GM18868 (cell line): ENCODE results near the gene FRMD4A.
"Not testable (repeated sequence)": the region's sequence is repeated elsewhere in the genome, so short reads cannot be mapped to it uniquely, and the experiment has no call there.

Source experiments
- ATAC-seq: cut with Tn5 transposase; IDR thresholded peaks from one replicate; pipeline ENCODE4 v1.9.1; 2021; ENCODE audit warnings: mild to moderate bottlenecking, moderate library complexity; ENCODE audit not compliant: unreplicated experiment

The FRMD4A gene

DNA sequence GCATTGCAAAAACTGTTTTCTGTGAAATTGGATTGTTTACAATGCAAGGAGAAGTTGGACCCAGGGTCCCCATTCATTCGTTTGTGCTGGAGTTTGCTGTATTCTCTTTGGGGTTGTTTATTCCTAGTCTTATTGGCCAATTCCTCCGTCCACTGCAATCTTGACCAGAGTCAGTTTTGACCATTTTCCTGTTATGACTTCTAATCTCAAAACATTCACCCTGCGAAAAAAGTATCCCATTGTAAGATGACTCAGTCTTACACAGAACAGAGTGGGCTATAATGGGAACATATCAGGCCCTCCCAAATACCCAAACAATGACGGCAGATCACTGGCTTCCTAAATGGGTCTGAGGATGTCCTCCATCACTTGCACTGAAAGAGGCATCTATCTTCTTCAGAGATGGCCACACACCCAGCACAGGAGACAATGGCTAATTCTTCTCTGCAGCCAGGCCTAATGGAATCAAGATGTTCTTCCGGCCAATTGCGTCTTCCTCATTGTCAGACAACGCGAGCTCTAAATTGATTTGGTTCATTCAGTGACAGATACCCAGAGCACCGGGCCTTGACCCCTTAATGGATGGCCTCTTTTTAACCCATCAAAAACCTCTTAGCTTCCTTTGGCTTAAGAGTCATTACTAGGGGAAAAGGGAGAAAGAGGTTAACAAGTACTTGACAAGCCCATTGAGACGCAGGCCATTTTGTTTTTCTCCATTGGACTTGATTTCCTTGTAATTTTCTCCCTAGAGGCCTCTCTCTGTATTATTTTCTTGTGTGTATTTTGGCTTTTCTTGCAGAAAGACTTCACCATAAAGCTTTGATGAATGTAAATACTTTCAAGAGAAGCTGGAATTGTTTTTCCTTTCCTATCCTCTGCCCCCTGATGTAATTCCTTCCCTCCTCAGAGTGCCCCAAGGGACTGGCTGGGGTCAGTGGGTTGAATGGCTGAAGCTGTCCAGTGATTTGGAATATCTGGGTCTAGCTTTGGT, 614.3 kb downstream of the FRMD4A start:
- ATAC-seq = no peak

DNA sequence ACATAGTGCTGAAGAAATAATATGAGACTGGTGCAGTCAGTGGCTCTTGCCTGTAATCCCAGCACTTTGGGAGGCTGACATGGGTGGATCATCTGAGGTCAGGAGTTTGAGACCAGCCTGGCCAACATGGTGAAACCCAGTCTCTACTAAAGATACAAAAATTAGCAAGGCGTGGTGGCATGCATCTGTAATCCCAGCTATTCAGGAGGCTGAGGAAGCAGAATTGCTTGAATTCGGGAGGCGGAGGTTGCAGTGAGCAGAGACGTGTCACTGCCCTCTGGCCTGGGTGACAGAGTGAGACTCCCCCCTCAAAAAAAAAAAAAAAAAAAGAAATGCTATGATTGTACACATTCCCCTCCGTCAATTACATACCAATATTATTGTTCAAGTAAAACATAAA, 615.1 kb downstream of the FRMD4A start:
- ATAC-seq = not testable (repeated sequence)

DNA sequence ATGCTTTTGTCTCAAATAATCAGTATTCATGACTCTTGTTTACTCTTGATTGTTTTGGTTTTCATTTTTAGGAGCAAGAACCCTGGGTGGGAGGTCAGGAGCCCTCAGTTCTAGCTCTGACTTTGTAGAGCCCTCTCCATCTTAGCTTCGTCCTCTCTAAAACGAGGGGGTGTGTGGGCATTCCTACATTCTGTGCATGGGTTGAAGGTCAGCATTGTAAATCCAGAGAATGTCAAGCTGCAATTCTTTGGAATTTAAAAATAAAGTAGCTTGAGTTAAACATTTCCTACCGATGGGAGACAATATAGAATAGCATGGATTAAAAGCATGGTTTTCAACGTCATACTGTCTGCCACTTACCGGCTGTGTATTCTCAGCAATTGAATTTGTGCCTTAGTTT, 615.6 kb downstream of the FRMD4A start:
- no peak for ATAC-seq

DNA sequence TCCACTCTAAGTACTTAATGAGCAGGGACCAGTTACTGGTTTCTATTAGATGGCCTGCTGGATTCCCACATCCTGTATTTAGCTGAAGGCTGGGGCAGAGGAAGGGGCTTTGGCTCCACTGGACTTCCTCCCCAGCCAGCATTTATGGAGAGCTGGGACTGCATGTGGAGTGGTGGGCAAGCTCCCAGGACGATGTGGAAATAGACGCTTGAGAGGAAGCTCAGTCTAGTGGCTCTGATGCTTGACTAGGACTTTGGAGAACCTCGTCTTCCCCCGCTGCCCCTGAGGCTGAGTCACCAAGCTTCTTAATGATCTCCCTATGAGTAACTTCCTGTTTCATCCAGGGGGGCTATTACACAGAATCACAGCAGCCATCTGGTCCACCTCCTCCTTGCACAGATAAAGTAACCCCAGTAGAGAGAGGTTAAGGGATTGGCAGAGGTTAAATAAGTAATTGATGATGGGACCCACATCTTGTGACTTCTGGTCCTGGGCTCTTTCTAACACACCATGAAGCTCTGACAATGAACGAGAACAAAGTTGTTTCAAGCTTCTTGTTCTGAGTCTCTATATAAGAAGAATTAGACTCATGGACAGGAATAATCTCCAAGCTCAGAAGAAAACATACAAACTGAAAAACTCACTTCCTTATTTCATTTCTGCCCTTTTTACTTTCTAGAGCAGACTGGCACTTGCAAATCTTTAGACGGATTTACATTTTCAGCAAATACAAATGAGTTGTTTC, 617.7 kb downstream of the FRMD4A start:
- ATAC-seq = peak; percentile 88

DNA sequence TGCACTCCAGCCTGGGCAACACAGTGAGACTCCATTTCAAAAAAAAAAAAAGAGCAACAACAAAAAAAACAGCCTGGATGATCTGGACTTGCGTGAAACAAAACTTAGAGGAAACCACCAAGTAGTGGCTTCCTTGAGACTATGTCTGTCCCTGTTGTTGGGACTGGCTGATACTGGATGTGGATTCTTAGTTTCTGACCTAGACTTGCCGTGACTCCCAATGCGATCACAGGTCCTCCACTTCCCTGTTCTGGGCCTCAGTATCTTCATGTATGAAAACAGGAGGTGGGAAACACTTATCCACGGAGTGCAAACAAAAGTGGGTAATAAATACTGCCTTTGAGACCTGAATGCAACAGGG, 618.3 kb downstream of the FRMD4A start:
- no peak for ATAC-seq

DNA sequence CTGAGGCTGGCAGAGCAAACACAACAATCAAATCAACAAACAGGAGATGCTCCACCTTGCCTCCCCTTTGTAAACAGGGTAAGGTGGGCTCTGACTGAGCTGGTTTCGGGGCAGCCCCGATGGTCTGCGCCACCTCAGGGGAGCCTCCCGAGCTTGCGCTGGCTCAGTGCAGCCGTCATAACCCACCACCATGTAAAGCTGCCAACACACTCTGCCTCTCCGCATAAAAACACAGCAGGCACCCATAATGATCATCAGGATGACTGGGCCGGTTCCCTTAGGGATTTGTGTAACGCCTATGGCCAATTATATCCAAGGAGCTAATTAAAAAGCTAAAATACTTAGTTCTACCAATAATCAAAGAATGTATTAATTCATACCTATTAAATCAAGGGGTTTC, 619.4 kb downstream of the FRMD4A start:
- ATAC-seq = no peak

DNA sequence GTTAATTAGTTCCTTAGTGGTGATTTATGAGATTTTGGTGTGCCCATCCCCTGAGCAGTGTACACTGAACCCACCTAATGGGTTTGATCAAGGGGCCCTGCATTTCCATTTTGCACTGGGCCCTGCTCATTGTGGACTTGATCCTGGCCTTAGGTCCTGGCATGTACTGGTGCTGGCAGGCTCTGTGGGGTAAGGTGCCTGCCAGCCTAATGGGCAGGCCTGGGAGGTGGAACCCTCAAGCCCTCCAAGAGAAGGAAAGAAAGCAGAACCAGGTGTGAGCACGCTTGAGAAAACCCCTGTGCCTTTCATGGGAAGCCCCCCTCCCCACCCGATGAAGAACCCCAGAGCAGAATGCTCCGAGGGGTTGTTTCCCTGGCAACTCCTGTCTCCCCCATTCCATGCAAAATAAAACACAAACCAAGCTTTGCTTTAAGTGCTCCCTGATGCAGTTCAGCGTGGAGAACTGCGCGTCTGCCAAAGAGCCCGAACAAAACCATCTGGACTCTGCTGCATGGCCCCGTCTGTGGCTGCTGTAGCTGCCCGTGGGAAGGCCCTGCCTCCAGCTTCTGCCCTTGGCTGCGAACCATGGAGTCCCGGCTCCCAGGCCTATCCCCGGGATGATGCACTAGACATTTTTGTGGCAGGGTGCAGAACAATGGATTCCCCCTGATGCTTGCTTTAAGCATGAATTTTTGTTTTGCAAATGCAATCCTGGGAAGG, 620.6 kb downstream of the FRMD4A start:
- ATAC-seq = no peak

DNA sequence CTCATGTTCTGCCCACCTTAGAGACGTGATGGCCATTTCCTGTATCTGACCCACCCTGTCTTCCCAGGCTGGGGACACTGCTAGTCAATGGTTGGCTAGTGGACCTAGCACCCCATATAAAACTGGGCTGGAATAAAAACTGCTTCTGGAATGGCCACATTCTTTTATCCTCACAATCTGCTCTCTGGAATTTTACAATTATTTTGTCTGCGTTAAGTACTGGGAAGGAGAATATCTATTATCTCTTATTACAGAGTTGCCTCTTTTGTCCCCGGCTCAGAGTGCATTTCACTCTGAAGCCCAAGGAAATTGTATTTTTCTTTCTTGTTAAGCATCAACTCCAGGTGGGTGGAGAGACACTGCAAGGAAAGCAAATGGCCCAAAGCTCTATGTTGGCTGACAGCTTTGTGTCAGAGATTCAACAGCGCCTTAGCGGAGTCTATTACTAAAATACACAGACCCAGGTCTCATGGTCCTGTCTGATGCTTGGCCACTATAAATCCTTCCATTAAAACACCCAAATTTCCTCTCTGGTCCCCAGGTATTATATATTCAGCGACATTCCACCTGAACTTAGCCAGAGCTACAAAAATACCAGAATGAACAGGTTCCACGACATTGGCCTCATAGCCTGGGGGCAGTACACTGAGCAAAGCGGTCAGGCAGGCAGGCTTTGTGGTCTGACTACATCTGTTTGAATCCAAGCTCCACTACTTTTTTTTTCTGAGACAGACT, 622.3 kb downstream of the FRMD4A start:
- no peak for ATAC-seq

DNA sequence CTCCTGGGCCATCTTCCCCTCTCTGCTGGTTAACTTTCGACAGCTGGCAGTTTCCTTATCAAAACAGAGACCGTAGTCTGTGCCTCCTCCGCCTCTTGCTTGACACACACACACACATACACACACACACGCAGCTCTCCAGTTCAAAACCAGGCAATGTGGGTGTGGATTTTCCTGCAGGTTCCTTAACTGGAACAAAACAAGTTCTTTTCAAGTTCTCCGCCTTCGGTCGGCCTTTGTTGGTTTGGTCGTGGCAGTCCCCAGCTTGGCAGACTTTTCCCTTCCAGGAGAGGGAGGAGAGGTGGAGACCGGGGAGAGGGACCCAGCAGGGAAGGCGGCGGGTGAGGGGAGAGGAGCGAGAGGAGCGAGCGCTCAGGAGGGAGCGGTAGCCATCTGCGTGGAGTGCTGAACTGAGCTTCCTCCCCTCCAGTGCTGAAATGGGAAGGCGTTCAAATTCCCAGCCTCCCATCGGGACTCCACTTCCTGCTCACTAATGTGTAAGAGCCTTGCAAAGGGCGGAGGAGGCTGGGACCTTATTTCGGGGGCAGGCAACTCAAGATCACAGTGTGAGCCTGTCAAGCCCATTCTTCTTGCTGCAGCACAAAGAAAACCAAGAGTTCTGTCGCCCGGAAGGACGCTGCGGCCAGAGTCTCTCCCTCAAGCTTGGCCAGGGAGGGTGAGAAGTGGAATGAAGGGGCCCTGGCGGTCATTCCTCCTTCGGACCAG, 623.4 kb downstream of the FRMD4A start:
- peak; percentile 41 for ATAC-seq

DNA sequence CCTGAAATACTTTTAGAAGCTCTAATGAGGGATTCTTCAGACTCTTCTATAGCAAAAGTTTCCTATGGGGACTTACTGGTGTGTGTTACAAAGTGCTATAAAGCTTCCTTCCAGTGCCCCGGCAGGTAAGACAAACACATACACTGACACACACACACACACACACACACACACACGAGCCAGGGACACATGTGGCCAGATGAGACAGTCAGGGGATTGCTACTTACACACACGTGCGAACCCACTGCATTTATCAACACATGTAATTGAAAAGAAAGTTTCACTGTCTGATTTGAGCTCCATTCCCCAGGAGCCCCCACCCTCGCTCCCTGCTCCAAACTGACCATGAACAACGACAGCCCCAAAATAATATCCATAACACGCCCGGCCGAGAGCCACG, 624.1 kb downstream of the FRMD4A start:
- no peak for ATAC-seq

DNA sequence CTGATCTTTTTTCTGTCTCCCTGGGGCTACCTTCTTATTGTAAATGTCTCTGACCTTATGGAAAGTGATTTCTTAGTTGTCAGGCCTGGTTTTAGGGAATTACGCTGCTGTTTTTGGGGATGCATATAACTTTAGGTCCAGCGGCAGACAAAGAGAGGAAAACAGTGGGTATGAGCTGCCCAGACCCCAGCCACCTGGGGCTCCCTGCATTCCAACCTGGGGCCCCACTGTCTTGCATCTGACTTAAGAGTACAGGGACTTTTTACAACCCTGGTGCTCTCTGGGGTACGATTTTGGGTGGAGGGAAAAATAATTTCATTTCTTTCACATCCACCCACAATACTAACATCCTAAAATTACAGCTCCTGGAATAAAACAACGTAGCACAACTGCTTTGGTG, 624.5 kb downstream of the FRMD4A start:
- ATAC-seq = no peak

DNA sequence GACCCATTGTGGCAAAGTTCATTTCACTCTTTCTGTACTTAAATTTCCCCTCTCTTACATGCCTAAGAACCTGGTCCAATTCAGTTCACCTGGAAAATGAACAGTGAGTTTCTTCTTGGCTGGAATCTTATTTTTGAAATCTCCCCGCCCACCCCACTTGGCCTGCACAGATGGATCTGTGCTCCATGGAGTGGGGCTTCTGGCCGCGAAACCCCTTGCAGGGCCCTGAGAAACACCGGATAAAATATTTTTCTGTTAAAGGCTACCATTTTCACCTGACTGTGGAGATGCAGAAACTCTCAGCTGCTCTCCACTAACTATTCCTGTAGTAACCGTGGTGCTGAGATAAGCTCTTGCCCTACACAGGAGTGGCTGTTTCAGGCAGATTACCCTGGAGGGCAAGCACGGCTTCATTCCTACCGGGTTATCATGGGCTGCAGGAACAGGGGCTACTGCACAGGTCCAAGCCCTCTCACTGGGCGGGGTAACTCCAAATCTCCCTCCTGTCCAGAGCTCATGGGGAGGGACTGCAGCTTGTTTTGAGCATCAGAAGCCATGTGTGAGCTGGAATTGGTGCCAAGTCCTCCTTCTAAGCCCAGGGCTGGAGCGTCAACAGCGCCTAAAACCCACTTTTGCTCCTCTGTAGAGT, 625.1 kb downstream of the FRMD4A start:
- ATAC-seq = no peak

DNA sequence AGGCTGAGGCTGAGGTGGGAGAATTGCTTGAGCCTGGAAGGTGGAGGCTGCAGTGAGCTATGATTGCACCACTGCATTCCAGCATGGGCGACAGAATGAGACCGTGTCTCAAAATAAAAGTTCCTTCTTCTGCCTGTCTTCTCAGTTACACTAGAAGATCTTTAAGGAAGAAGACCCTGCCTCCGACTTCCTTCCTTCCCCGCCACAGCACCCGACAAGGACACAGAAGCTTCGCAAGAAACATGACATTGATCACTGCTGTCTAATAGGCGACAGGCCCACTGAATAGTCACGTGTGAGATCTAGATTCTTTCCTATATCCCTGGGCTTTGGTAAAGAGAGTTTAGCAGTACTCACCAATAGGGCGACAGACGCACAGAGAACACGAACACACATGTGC, 625.8 kb downstream of the FRMD4A start:
- ATAC-seq = no peak

DNA sequence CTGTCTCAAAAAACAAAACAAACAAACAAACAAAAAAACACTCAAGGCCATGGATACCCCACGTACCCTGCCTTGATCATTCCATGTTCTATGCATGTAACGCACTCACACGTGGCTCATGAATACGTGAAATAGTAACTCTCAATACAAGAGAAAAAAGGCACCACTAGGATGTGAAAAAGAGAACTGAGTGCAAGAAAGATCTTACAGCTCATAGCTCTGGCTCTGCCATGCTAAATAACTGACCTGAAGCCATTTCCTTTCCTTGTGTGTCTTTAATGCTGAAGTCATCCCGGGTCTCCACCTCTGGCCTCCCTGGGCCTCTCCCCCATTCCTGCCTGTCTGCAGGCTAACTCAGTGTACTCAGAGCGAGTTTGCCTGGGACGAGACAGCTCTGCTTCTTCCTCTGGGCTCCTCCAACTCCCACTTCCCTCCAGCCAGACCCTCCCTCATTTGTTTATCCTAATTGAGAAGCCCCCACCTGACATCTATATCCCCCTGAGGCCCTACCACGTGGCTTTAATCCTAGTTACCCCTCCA, 626.7 kb downstream of the FRMD4A start:
- ATAC-seq = no peak

DNA sequence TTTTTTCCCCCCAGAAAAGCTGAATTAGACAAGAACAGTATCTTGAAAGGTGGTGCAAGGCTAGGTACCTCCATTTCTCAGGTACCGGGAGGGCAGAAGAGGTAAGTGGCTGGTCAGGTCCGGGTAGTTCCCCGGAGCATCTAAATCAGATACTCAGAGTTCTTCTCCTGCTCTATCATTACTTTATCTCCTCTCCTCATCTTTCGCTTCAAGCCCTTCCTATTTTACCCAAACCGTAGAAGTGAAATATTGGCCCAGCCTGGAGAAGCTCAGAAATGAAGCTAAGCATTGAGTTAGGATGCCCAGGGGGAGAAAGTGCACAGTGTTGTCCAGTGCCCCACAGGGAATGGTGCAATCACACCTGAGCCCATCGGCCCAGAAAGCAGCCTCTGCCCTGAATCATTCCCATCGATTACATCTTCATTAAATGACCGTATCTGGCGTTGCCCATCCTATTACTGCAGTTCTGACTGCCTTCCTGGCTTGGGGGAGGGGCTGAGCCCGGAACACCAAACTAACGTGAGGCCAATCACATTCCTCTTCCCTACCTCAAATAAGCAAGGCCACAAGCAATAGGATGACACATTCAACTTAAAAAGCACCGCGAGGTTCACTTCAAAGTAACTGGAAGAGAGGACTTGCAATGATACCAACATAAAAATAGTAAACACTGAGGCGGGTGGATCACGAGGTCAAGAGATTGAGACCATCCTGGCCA, 627.5 kb downstream of the FRMD4A start:
- ATAC-seq = no peak

DNA sequence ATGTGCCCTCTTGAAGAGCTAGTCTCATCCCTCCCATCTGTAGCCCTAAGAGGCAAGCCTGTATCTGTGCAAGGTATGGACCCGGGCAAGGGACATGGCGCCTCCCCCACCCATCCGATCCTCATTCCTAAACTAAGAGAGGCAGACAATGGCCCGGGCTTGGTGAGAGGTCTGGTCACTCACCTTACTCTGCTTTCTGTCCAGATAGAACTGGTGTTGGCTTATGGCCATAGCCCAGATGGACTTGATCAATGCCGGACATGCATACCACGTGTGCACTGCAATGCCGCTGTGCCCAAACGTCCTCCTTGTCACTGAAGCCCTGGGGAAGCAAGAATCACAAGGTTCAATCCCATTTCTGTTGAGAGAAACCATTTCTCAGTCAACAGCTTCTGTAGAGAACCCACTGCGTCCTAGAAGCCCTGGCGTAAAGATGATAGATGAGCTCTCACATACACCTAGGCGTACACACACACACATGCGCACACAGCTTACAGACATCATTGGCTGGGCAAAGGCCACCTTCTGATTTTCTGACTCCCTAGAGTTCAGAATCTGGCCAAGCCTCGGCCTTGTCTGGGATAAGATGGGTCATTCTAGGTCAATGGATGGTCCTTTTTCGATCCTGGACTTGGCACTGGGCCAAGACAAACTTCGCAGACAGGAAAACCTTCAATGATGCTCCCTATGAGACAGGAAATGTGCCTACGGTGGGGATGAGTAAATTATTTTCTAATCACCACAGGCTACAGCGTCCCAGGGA, 629.4 kb downstream of the FRMD4A start:
- ATAC-seq = no peak

DNA sequence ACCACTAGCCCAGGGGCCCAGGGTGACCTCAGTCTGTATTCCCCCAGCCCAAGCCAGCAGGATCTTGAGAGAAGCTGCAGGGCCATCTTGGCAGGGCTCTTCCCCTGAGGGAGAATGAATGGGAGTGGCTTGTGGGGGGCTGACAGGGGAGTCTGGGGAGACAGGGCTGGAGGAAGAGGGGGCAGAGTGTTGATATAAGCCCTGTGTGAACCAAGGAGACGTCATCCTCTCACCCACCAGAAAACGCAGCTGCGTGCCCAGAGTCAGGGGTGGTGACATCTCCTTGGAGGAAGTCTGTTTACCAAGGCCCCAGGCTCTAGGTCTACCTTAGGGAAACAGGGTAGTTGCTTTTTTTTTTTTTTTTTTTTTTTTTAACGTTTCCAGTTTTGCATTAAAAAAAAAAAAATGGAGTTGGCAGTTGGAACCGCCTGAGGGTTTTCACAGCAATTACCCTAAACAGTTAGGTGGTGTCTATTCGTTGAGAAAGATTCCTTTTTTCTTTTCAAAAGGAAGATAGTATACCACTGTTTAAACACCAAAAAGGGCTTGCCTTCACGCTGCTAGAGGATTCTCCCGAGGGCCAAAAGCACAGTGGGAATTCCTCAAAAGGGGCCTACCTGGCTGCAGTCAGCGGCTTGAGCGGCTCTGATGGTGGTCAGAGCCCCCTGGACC, 630.1 kb downstream of the FRMD4A start:
- ATAC-seq = no peak
